Measurements from ENCODE around the gene SPOCK1. TPM values are rescaled to one million over a fixed set of nuclear protein-coding genes. Genes with fewer than 3 reads are reported as not detected.

Gene SPOCK1
- total RNA-seq, 4 donors from 2014 or later: 22.7 to 117 (median 41.8) TPM

DNA sequence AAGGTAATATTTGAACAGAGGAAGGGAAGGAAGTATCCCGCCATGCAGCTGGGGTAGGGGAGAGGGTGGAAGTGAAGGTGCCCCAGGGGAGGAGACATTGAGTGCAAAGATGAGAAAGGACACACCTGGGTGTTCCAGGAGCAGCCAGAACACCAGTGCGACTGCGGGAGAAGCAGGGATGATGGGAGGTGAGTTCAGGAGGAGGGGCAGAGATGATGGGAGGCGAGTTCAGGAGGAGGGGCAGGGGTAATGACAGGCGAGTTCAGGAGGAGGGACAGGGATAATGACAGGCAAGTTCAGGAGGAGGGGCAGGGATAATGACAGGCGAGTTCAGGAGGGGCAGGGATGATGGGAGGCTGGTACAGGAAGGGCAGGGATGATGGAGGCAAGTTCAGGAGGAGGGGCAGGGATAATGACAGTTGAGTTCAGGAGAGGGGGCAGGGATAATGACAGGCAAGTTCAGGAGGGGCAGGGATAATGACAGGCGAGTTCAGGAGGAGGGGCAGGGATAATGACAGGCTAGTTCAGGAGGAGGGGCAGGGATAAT lies 17.2 kb upstream of the SPOCK1 start:
- TF ChIP-seq CTCF (IDR thresholded peaks at IDR 0.05): no peak
- DNase-seq (ENCODE audit: low spot score) (no peak), ATAC-seq (ENCODE audit: low FRiP score) (no peak)

DNA sequence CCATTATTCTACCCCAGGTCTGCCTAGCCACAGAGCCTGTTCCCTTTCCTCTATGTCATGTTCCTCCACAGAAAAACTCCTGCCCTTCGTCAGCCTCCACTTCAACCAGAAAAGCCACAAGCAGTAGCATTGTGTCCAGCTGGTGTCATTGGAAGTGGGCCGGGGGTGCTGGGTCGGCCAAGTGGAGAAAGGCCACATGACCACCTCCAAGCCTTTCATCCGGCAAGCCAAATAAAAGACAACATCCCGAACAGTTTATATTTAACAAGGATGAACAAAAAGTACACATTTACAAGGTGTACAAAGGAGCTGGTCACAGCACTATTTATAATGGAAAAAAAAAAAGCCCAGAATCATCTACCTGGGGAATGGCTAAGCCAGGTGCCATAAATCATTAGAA lies 16.1 kb upstream of the SPOCK1 start:
- no peak for ATAC-seq (ENCODE audit: low FRiP score)
- no peak for TF ChIP-seq CTCF (IDR thresholded peaks at IDR 0.05)

DNA sequence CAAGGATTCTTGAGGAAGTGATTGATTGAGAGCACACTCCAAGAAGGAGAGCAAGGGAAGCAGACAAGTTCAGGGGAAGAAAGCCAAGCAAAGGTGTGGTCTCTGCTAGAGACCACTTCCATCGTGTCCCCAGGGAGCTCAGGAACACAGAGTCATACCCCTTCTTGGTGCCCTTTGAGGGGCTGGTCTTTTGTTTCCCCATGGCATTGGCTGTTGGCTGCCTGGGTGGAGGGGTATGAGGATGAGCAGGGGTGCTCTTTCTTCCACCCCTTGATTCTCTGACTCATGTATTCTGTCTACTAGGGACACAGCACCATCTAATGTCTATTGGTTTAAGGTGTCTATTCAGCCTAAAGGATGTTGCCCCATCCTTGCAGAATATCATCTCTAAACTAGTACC lies 11.5 kb upstream of the SPOCK1 start:
- no peak for ATAC-seq (ENCODE audit: low FRiP score)
- DNase-seq (ENCODE audit: low spot score): no peak
- TF ChIP-seq CTCF (IDR thresholded peaks at IDR 0.05): no peak

More for the DNA sequence above, 16.1 kb upstream of the SPOCK1 start:
- no peak for DNase-seq (ENCODE audit: low spot score)

GRCh38 chr5:137507150-137507549 lies 8.0 kb upstream of the SPOCK1 start:
- ATAC-seq (ENCODE audit: low FRiP score): no peak
- DNase-seq (ENCODE audit: low spot score): no peak
- no peak for TF ChIP-seq CTCF (IDR thresholded peaks at IDR 0.05)

DNA sequence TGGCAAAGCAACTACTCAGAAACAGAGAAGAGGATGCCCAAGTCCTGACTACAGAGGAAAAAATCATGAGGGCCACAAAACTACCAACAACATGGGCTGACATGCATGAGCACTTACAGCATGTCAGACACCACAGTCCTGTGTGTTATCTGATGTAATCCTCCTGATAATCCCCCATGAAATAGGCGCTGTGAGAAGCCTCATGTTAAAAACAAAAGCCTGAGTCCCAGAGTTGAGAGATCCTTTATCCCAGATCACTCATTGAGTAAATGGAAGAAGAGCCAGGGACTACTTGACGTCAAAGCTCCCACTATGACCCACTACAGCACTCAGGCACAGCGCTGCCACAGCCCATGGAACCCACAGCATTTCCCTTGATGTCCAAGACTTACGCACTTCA lies 7.2 kb upstream of the SPOCK1 start:
- ATAC-seq (ENCODE audit: low FRiP score) (no peak), DNase-seq (ENCODE audit: low spot score) (no peak)
- TF ChIP-seq CTCF (IDR thresholded peaks at IDR 0.05): no peak

DNA sequence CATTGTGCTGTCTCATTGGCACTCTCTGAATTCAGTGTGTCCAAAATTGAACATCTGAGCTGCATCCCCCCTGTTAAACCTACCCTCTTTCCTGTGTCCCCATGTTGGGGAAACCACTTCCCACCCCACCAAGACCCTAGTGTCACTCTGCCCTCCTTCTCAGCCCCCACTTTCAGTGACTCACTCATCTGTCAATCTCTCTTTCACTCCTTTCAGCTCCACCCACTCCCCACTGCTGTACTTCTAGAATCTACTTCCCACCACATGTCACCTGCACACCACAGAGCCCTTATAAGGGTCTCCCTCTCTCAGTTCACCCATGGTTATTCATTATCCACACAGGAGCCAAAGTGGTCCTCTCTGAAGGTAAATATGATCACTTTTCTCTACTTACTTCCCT lies 5.8 kb upstream of the SPOCK1 start:
- no peak for TF ChIP-seq CTCF (IDR thresholded peaks at IDR 0.05)
- ATAC-seq (ENCODE audit: low FRiP score) (no peak), DNase-seq (ENCODE audit: low spot score) (no peak)

DNA sequence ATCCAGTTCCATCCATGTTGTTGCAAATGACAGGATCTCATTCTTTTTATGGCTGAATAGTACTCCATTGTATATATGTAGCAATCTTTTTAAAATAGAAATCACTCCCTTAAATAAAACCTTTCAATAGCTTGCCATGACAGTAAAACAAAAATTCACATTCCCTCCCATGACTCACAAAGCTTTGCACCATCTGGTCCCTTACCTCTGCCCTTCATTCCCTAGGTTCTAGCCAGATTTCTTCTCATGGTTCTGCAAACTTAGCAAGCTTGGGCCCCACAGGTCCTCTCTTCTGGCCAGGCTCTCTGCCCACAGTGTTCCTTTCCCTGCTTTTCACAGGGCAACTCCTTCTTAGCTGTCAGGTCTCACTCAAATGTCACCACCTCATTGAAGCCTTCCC lies 4.3 kb upstream of the SPOCK1 start:
- DNase-seq (ENCODE audit: low spot score): no peak
- TF ChIP-seq CTCF (IDR thresholded peaks at IDR 0.05): no peak
- no peak for ATAC-seq (ENCODE audit: low FRiP score)

Data from omental fat pad (tissue), 4 donors.